Stimulated activated naive CD8-positive, alpha-beta T cell treated with anti-CD3 and anti-CD28 coated beads, Interleukin-15, Interleukin-2, amounts not matched to agents 100 ng/mL and 50 ng/mL, for 24 hours (primary cell): ENCODE measurements around the gene KCNK4.
"Not testable (repeated sequence)": the region's sequence is repeated elsewhere in the genome, so short reads cannot be mapped to it uniquely, and the experiment has no call there.

Experiments used
- H3K27ac Mint-ChIP-seq: one replicate; pipeline ENCODE4 v1.8.0; 2021; ENCODE audit warnings: mild to moderate bottlenecking, mixed read lengths
- H3K27me3 Mint-ChIP-seq: one replicate; pipeline ENCODE4 v1.8.0; 2021; ENCODE audit warnings: mixed read lengths
- H3K36me3 Mint-ChIP-seq: one replicate; pipeline ENCODE4 v1.8.0; 2021; ENCODE audit warnings: low read depth, mixed read lengths
- H3K4me1 Mint-ChIP-seq: one replicate; pipeline ENCODE4 v1.8.0; 2021; ENCODE audit warnings: low read depth, mixed read lengths
- H3K4me3 Mint-ChIP-seq: one replicate; pipeline ENCODE4 v1.8.0; 2021; ENCODE audit warnings: mild to moderate bottlenecking, mixed read lengths
- H3K9me3 Mint-ChIP-seq: one replicate; pipeline ENCODE4 v1.8.0; 2021; ENCODE audit warnings: mixed read lengths

The KCNK4 gene

GRCh38 chr11:64315667-64316526, 24.8 kb downstream of the KCNK4 start:
- not testable (repeated sequence) for H3K9me3 Mint-ChIP-seq, H3K27me3 Mint-ChIP-seq
- peak overlapping the region; percentile 98 for H3K4me3 Mint-ChIP-seq
- peaks cover 45% of the 10 kb centered on the region for H3K4me1 Mint-ChIP-seq
- peak overlapping the region; percentile 99 for H3K27ac Mint-ChIP-seq
- H3K36me3 Mint-ChIP-seq, result peaks cover 37% of the 10 kb centered on the region

DNA sequence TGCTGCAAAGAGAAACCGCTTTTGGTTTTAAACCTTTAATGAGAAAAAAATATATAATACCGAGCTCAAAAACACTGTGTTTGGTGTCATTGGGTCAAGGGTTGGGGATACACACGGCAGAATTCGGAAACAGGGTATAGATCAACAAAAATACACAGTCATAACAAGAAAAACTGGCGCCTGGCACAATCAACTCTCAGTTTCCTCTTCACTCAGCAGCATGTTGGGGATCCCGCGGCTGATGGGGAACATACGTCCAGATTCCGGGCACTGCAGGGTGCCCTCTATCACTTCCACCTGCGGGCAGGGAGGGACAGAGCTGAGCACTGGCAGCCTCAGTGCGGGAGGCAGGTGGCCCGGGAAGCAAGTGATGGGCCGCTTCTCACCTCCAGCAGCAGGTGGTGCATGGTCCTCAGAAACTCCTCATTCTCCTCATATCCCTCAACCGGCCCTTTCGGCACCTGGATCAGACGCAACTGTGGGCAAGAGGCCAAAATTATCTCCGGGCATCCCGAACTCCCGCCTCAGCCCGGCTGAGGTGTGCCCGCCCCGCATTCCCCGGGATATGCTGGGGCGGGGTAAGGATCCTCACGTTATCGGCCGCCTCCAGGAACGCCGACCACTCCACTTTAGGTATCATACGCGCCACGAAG, 25.7 kb downstream of the KCNK4 start:
- H3K36me3 Mint-ChIP-seq, result peaks cover 40% of the 10 kb centered on the region
- H3K9me3 Mint-ChIP-seq, result no peaks in the 10 kb centered on the region
- peak overlapping the region; percentile 99 for H3K27ac Mint-ChIP-seq
- H3K27me3 Mint-ChIP-seq, result no peaks in the 10 kb centered on the region
- H3K4me3 Mint-ChIP-seq, result peak overlapping the region; percentile 98
- H3K4me1 Mint-ChIP-seq, result peaks cover 46% of the 10 kb centered on the region

DNA sequence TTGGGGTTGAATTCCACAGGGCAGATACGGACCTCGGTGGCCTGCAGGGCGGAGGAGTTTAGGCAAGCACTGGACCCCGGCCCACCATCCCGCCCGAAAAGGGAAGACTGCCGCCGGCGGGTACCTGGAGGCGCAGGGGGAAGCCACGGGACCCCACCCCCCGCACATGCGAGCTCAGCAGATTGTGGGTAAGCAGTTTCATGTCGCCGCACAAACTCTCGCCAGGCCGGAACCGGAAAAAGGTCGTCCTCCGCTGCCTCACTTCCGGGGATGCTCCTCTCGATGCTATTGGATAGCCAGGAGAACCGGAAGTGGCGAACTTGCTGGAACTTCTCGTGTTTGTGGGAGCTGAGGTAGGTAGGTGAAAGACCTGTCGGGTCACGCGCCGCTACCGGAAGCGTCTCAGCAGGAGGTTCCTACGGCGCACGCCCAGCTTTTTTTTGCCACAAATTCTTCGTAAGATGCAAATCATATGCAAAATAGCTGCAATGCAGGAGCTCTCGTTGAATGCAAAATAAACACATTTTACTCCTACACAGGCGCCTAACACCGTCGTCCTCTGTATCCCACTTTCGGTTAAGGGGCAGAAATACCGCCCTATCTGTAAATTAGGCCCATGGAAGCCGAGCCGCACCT, 26.3 kb downstream of the KCNK4 start, which contains the start of gene TRMT112:
Gene TRMT112, minus strand, starts transcription at position 235 of the 636 bp plus-strand sequence. Its CDS starts 33 bp downstream, at position 202.
- H3K4me1 Mint-ChIP-seq, result peaks cover 45% of the 10 kb centered on the region
- H3K4me3 Mint-ChIP-seq, result peak within 1 kb of the TSS; percentile 98
- no peaks in the 10 kb centered on the region for H3K9me3 Mint-ChIP-seq
- no peaks in the 10 kb centered on the region for H3K27me3 Mint-ChIP-seq
- peaks cover 44% of the 10 kb centered on the region for H3K36me3 Mint-ChIP-seq
- H3K27ac Mint-ChIP-seq, result peak within 1 kb of the TSS; percentile 99

GRCh38 chr11:64317961-64318765, 27.1 kb downstream of the KCNK4 start, which contains the start of gene PRDX5:
TSS of gene PRDX5 (plus strand) at chr11:64318121. CDS start at chr11:64318216, 95 bp downstream.
- H3K27me3 Mint-ChIP-seq, result no peaks in the 10 kb centered on the region
- H3K9me3 Mint-ChIP-seq, result no peaks in the 10 kb centered on the region
- peaks cover 38% of the 10 kb centered on the region for H3K4me1 Mint-ChIP-seq
- peak within 1 kb of the TSS; percentile 98 for H3K4me3 Mint-ChIP-seq
- peak within 1 kb of the TSS; percentile 99 for H3K27ac Mint-ChIP-seq
- peaks cover 37% of the 10 kb centered on the region for H3K36me3 Mint-ChIP-seq

DNA sequence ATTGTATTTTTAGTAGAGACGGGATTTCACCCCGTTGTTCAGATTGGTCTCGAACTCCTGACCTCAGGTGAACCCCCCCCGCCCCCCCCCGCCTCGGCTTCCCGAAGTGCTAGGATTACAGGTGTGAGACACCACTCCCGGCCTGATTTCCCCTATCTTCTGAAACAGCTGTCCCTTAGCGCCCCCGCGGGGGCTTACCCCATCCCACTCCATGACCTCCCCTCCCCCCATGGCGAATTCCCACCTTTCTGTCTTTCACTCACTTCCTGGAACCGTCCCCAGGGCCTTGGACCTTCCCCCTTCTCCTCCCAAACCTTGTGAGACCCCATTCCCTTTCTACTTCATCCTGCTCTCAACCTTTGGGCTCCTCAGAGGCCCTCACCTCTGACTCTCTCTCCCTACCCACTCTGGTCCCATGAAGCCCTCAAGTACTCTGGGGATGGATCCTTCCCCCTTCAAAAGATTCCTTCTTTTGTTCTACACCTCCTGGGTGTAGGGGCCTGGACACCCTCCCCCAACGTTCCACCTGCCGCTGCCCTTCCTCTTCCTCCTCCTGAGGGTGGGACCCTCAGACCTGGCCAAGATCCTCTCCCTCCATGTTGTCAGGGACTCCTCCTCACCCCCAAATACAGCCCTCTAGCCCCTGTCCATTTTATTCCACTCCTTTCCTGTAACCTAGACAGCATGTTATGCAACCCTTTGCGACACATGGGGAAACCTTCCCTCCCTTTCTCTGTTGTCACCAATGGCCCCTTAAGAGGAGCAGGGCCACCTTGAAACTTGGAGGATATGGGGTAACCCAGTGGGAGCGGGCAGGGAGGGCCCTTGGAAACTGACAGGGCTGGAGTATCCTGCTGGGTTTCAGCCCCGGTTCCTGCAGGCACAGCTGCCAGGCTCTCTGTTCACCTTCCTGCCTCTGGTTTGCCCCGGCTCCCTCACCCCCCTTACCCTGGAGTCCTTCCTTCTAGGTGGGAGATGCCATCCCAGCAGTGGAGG, 28.0 kb downstream of the KCNK4 start:
- H3K27ac Mint-ChIP-seq, result peak overlapping the region; percentile 99
- H3K36me3 Mint-ChIP-seq, result peaks cover 33% of the 10 kb centered on the region
- no peaks in the 10 kb centered on the region for H3K9me3 Mint-ChIP-seq
- peaks cover 36% of the 10 kb centered on the region for H3K4me1 Mint-ChIP-seq
- no peaks in the 10 kb centered on the region for H3K27me3 Mint-ChIP-seq
- H3K4me3 Mint-ChIP-seq, result peak overlapping the region; percentile 98

- Mint-ChIP-seq H3K4me3 (no peak overlapping the region), H3K4me1 (peaks cover 31% of the 10 kb centered on the region), H3K9me3 (no peaks in the 10 kb centered on the region), H3K27me3 (no peaks in the 10 kb centered on the region), H3K27ac (no peak overlapping the region), H3K36me3 (peaks cover 28% of the 10 kb centered on the region)
These were observed 29.5 kb downstream of the KCNK4 start for GRCh38 chr11:64320556-64320955.

DNA sequence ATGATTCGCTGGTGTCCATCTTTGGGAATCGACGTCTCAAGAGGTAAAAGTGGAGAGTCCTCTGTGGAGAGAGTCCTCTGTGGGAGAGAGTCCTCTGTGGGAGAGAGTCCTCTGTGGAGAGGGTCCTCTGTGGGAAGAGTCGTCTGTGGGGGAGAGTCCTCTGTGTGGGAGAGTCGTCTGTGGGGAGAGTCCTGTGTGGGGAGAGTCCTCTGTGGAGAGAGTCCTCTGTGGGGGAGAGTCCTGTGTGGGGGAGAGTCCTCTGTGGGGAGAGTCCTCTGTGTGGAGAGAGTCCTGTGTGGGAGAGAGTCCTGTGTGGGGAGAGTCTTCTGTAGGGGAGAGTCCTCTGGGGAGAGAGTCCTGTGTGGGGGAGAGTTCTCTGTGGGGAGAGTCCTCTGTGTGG, 29.9 kb downstream of the KCNK4 start:
- no peaks in the 10 kb centered on the region for H3K9me3 Mint-ChIP-seq
- H3K4me3 Mint-ChIP-seq, result no peak overlapping the region
- H3K4me1 Mint-ChIP-seq, result peaks cover 31% of the 10 kb centered on the region

GRCh38 chr11:64321533-64321932, 30.4 kb downstream of the KCNK4 start:
- Mint-ChIP-seq H3K27me3 (no peaks in the 10 kb centered on the region), H3K9me3 (no peaks in the 10 kb centered on the region), H3K4me3 (no peak overlapping the region), H3K36me3 (peaks cover 24% of the 10 kb centered on the region), H3K27ac (no peak overlapping the region), H3K4me1 (peaks cover 27% of the 10 kb centered on the region)

More for the DNA sequence above, 29.9 kb downstream of the KCNK4 start:
- H3K27me3 Mint-ChIP-seq, result no peaks in the 10 kb centered on the region
- H3K36me3 Mint-ChIP-seq, result peaks cover 28% of the 10 kb centered on the region
- H3K27ac Mint-ChIP-seq, result no peak overlapping the region

- H3K9me3 Mint-ChIP-seq, result no peaks in the 10 kb centered on the region
- no peak overlapping the region for H3K27ac Mint-ChIP-seq
- no peaks in the 10 kb centered on the region for H3K27me3 Mint-ChIP-seq
- H3K4me3 Mint-ChIP-seq, result no peak overlapping the region
- H3K36me3 Mint-ChIP-seq, result peaks cover 17% of the 10 kb centered on the region
- H3K4me1 Mint-ChIP-seq, result peaks cover 18% of the 10 kb centered on the region
These were observed 31.8 kb downstream of the KCNK4 start for GRCh38 chr11:64322925-64323260.

GRCh38 chr11:64323373-64323772, 32.3 kb downstream of the KCNK4 start:
- no peak overlapping the region for H3K4me3 Mint-ChIP-seq
- peaks cover 18% of the 10 kb centered on the region for H3K4me1 Mint-ChIP-seq
- H3K36me3 Mint-ChIP-seq, result peaks cover 17% of the 10 kb centered on the region
- no peaks in the 10 kb centered on the region for H3K9me3 Mint-ChIP-seq
- no peaks in the 10 kb centered on the region for H3K27me3 Mint-ChIP-seq
- H3K27ac Mint-ChIP-seq, result no peak overlapping the region

DNA sequence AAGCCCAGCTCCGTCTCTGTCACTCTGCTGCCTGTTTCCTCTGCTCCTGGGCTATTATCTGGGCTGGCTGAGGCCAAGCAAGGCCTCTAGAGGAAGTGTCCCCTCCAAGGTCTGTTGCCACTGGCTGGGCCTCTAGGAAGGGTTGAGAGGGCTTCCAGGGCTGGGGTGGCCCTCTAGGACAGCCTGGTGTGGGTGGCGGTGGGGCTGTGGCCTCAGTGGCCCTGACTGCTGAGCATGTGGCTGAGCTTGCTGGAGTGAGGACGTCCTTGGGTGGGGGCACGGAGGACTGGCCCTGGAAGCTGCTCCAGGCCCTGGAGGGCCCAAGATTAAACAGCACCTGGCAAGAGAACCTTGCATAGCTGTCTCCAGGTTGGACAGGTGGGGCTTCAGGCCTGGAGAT, 32.9 kb downstream of the KCNK4 start:
- not testable (repeated sequence) for H3K27ac Mint-ChIP-seq, H3K27me3 Mint-ChIP-seq, H3K4me3 Mint-ChIP-seq, H3K9me3 Mint-ChIP-seq
- peaks cover 15% of the 10 kb centered on the region for H3K4me1 Mint-ChIP-seq
- peaks cover 17% of the 10 kb centered on the region for H3K36me3 Mint-ChIP-seq

- H3K36me3 Mint-ChIP-seq, result peaks cover 17% of the 10 kb centered on the region
- H3K27me3 Mint-ChIP-seq, result no peaks in the 10 kb centered on the region
- H3K27ac Mint-ChIP-seq, result no peak overlapping the region
These were observed 33.8 kb downstream of the KCNK4 start for GRCh38 chr11:64324692-64325469.

GRCh38 chr11:64327375-64327774, 36.3 kb downstream of the KCNK4 start:
- Mint-ChIP-seq H3K36me3 (no peaks in the 10 kb centered on the region), H3K4me1 (peaks cover 11% of the 10 kb centered on the region), H3K27ac (no peak overlapping the region), H3K4me3 (no peak overlapping the region), H3K9me3 (no peaks in the 10 kb centered on the region), H3K27me3 (no peaks in the 10 kb centered on the region)

More at GRCh38 chr11:64324692-64325469, 33.8 kb downstream of the KCNK4 start:
- Mint-ChIP-seq H3K9me3 (no peaks in the 10 kb centered on the region), H3K4me3 (no peak overlapping the region), H3K4me1 (peaks cover 6% of the 10 kb centered on the region)
